ENCODE data around the gene CLEC7A. TPM values are rescaled to one million over a fixed set of nuclear protein-coding genes. Genes with fewer than 3 reads are reported as not detected.

CLEC7A gene
- total and polyA plus RNA-seq, 2 donors (not counting 1 experiment from before 2014, with no cell fraction given): 0.03 TPM; not detected in 1

DNA sequence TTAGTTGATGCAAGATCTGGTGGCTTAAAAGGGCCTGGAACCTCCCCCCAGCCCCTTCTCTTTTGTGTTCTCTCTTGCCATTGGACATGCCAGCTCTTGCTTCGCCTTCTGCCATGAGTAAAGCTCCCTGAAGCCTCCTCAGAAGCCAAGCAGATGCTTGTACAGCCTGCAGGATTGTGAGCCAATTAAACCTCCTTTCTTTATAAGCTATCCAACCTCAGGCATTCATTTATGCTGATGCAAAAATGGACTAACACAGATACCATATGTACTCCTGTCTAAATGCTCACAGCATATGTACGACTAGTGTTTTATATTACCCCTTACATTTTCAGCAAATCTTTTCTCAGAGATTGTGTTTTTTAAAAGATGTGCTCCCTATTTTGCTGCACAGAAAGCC, 57.9 kb downstream of the CLEC7A start:
- H3K4me2 ChIP-seq (ENCODE audit: extremely low read depth, insufficient read depth, low read length): no peak overlapping the region
- no peaks in the 10 kb centered on the region for H3K9me3 ChIP-seq (ENCODE audit: control insufficient read depth, insufficient read depth, low read depth, low read length)
- no peaks in the 10 kb centered on the region for H3K27me3 ChIP-seq (ENCODE audit: control insufficient read depth, insufficient read depth, low read length)
- H3K9ac ChIP-seq (ENCODE audit: insufficient read depth, low read length): no peak overlapping the region
- no peaks in the 10 kb centered on the region for H4K20me1 ChIP-seq (ENCODE audit: control insufficient read depth, extremely low read depth, insufficient read depth, low read length)
- no peaks in the 10 kb centered on the region for H3K36me3 ChIP-seq (ENCODE audit: control insufficient read depth, insufficient read depth, low read length)
- H3K79me2 ChIP-seq (ENCODE audit: control insufficient read depth, insufficient read depth, low read length): no peaks in the 10 kb centered on the region
- TF ChIP-seq EZH2 (IDR thresholded peaks at IDR 0.05; ENCODE audit: low read length, missing control alignments) (no peak), CTCF (conservative IDR thresholded peaks at IDR 0.05 in 1 of 2, IDR thresholded peaks at IDR 0.05 in 1 of 2; ENCODE audit: low read depth in 1 of 2, low read length in 2 of 2) (no peak)
- no peak overlapping the region for H3K27ac ChIP-seq (ENCODE audit: insufficient read depth, low read length)
- H3K4me3 ChIP-seq (replicated peaks in 1 of 4; ENCODE audit: control extremely low read depth in 1 of 4, insufficient read depth in 1 of 4, low read depth in 3 of 4, low read length in 4 of 4): no peak overlapping the region
- no peak overlapping the region for H2AFZ ChIP-seq (ENCODE audit: low read length)
- DNase-seq (ENCODE audit: low read depth in 2 of 2): no peak
- no peaks in the 10 kb centered on the region for H3K4me1 ChIP-seq (ENCODE audit: control insufficient read depth, extremely low read depth, insufficient read depth, low read length)

DNA sequence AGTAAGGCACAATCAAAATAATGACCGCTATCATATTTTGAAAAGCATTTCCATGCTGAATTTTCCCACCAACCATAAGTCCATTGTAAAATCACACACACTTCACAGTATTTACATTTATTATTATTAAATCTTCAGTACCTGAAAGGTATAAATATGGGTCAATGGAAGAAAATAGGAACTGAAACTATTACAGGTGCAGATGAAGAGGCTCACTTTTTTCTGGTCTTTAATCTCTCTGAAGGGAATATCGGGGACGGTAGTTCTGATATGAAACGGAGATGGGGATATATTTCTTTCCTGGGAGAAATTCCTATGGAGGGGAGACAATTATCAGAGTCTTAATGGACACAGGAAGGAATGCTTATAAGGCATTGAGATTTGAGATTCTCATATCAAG, 59.6 kb downstream of the CLEC7A start:
- Histone ChIP-seq H3K36me3 (ENCODE audit: control insufficient read depth, insufficient read depth, low read length) (no peaks in the 10 kb centered on the region), H4K20me1 (ENCODE audit: control insufficient read depth, extremely low read depth, insufficient read depth, low read length) (no peaks in the 10 kb centered on the region), H3K27me3 (ENCODE audit: control insufficient read depth, insufficient read depth, low read length) (no peaks in the 10 kb centered on the region), H3K9me3 (ENCODE audit: control insufficient read depth, insufficient read depth, low read depth, low read length) (no peaks in the 10 kb centered on the region), H3K27ac (ENCODE audit: insufficient read depth, low read length) (no peak overlapping the region), H3K4me1 (ENCODE audit: control insufficient read depth, extremely low read depth, insufficient read depth, low read length) (no peaks in the 10 kb centered on the region), H3K79me2 (ENCODE audit: control insufficient read depth, insufficient read depth, low read length) (no peaks in the 10 kb centered on the region), H3K4me3 (replicated peaks in 1 of 4; ENCODE audit: control extremely low read depth in 1 of 4, insufficient read depth in 1 of 4, low read depth in 3 of 4, low read length in 4 of 4) (no peak overlapping the region), H3K4me2 (ENCODE audit: extremely low read depth, insufficient read depth, low read length) (no peak overlapping the region), H2AFZ (ENCODE audit: low read length) (no peak overlapping the region), H3K9ac (ENCODE audit: insufficient read depth, low read length) (no peak overlapping the region)
- DNase-seq (ENCODE audit: low read depth in 2 of 2): no peak
- no peak for TF ChIP-seq EZH2 (IDR thresholded peaks at IDR 0.05; ENCODE audit: low read length, missing control alignments)
- TF ChIP-seq CTCF (conservative IDR thresholded peaks at IDR 0.05 in 1 of 2, IDR thresholded peaks at IDR 0.05 in 1 of 2; ENCODE audit: low read depth in 1 of 2, low read length in 2 of 2): no peak

DNA sequence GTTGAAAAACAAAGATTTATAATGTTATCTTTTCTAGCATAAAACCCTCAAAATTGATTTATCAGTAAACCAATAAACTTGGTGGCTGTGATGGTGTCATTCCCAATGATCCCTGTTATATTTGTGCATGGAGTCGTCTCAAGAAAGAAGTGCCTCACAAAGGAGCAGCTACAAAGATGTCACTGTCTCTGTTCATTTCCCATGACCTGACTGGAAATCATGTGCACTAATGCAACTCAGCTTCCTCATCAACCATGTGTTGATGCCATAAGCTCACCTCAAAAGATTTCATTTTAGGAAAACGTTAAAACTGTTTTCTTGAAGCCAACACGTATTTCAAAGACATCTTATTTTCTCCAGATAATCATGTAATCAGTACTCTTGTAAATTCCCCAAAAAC, 60.0 kb downstream of the CLEC7A start:
- no peak for TF ChIP-seq EZH2 (IDR thresholded peaks at IDR 0.05; ENCODE audit: low read length, missing control alignments)
- no peak for TF ChIP-seq CTCF (conservative IDR thresholded peaks at IDR 0.05 in 1 of 2, IDR thresholded peaks at IDR 0.05 in 1 of 2; ENCODE audit: low read depth in 1 of 2, low read length in 2 of 2)
- Histone ChIP-seq H3K4me2 (ENCODE audit: extremely low read depth, insufficient read depth, low read length) (no peak overlapping the region), H3K36me3 (ENCODE audit: control insufficient read depth, insufficient read depth, low read length) (no peaks in the 10 kb centered on the region), H3K9me3 (ENCODE audit: control insufficient read depth, insufficient read depth, low read depth, low read length) (no peaks in the 10 kb centered on the region), H3K27ac (ENCODE audit: insufficient read depth, low read length) (no peak overlapping the region), H4K20me1 (ENCODE audit: control insufficient read depth, extremely low read depth, insufficient read depth, low read length) (no peaks in the 10 kb centered on the region), H3K4me3 (replicated peaks in 1 of 4; ENCODE audit: control extremely low read depth in 1 of 4, insufficient read depth in 1 of 4, low read depth in 3 of 4, low read length in 4 of 4) (no peak overlapping the region), H3K9ac (ENCODE audit: insufficient read depth, low read length) (no peak overlapping the region), H3K4me1 (ENCODE audit: control insufficient read depth, extremely low read depth, insufficient read depth, low read length) (no peaks in the 10 kb centered on the region), H3K27me3 (ENCODE audit: control insufficient read depth, insufficient read depth, low read length) (no peaks in the 10 kb centered on the region), H3K79me2 (ENCODE audit: control insufficient read depth, insufficient read depth, low read length) (no peaks in the 10 kb centered on the region), H2AFZ (ENCODE audit: low read length) (no peak overlapping the region)
- DNase-seq (ENCODE audit: low read depth in 2 of 2): no peak
